ENCODE measurements around the gene NUP93.

DNA sequence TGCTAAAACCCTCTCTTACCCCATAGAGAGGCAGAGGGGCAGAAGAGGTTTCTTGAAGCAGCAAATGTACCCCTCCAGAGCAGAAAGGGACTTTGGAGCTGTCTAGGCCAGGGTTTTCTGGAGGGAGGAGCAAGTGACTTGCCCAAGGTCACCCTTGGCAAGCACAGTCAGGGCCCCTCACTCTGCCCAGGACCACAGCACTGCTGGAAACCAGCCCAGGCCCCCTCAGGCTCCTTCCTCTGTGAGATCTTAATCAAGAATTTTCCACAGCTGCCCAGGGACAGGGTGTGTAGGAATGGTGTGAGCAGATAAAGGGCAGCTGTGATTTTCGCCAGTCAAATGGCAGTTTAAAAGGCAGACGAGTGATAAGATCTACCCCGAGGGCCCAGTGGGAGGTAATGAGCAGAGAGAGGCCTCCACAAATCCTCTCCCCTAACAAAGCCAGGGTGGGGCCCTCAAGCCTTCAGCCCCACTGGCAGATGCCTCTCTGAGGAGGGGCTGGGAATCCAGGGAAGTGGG, 131.2 kb downstream of the NUP93 start:
- TF ChIP-seq, protein P1, sequence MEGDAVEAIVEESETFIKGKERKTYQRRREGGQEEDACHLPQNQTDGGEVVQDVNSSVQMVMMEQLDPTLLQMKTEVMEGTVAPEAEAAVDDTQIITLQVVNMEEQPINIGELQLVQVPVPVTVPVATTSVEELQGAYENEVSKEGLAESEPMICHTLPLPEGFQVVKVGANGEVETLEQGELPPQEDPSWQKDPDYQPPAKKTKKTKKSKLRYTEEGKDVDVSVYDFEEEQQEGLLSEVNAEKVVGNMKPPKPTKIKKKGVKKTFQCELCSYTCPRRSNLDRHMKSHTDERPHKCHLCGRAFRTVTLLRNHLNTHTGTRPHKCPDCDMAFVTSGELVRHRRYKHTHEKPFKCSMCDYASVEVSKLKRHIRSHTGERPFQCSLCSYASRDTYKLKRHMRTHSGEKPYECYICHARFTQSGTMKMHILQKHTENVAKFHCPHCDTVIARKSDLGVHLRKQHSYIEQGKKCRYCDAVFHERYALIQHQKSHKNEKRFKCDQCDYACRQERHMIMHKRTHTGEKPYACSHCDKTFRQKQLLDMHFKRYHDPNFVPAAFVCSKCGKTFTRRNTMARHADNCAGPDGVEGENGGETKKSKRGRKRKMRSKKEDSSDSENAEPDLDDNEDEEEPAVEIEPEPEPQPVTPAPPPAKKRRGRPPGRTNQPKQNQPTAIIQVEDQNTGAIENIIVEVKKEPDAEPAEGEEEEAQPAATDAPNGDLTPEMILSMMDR (IDR thresholded peaks at IDR 0.05; ENCODE audit: low read length): no peak
- TF ChIP-seq EZH2 (optimal IDR thresholded peaks at IDR 0.05; ENCODE audit: low read depth, low read length) (no peak), EZH2phosphoT487 (IDR thresholded peaks at IDR 0.05; ENCODE audit: low read length) (no peak)

Measured in MM.1S (cell line).